Breast epithelium (tissue), 4 donors: ENCODE data around the gene SLC26A4. TPM values are rescaled to one million over a fixed set of nuclear protein-coding genes. Genes with fewer than 3 reads are reported as not detected.

Experiments
- DNase-seq, 2 donors: peaks; one replicate each; pipeline ENCODE4 v3.0.0-alpha.2; 2019; ENCODE audit warnings: low spot score in 2 of 2
- H3K27ac ChIP-seq, 2 donors: fragments of 200-600 bp; sonication (generic) in 1 of 2; one replicate each; pipeline ENCODE4 v1.5.1; 2016 to 2019; ENCODE audit warnings: mild to moderate bottlenecking in 1 of 2
- H3K27me3 ChIP-seq, 2 donors: fragments of 200-600 bp; sonication (generic) in 1 of 2; one replicate each; pipeline versions ENCODE4 v1.5.1 to v1.6.0; 2017 to 2019; ENCODE audit warnings: control low read depth in 1 of 2, mild to moderate bottlenecking in 1 of 2
- H3K36me3 ChIP-seq: fragments of 200-600 bp; one replicate; pipeline ENCODE4 v1.5.1; 2019
- H3K4me1 ChIP-seq, 2 donors: fragments of 200-600 bp; sonication (generic); one replicate each; pipeline ENCODE4 v1.5.1; 2016 to 2019; ENCODE audit warnings: control low read depth in 1 of 2
- H3K4me3 ChIP-seq, 3 donors: fragments of 200-600 bp; sonication (generic); 1 replicate in 2 of 3; 2 replicates in 1 of 3; pipeline ENCODE4 v1.5.1; 2016 to 2019; ENCODE audit warnings: mild to moderate bottlenecking in 3 of 3, moderate library complexity in 2 of 3
- H3K9me3 ChIP-seq, 2 donors: fragments of 200-600 bp; sonication (generic) in 1 of 2; one replicate each; pipeline ENCODE4 v1.5.1; 2016 to 2019; ENCODE audit warnings: control low read depth in 1 of 2
- POLR2A ChIP-seq: fragments of 450-650 bp; IDR thresholded peaks from one replicate; pipeline ENCODE4 v1.6.1; 2016; ENCODE audit warnings: antibody characterized with exemption, mild to moderate bottlenecking, moderate library complexity
- POLR2AphosphoS5 ChIP-seq, 3 donors: sonication (generic); formaldehyde crosslinking; IDR thresholded peaks; one replicate each; pipeline ENCODE4 v1.6.1; 2017; ENCODE audit warnings: antibody characterized with exemption in 3 of 3
- intact Hi-C: fragments of 100-400 bp; cut with DNase I; formaldehyde crosslinking; loops from one replicate; pipeline ENCODE4 v1.15.1; 2023; ENCODE audit warnings: low total_unique reads
- total RNA-seq, 3 donors: library from RNA; depleted of rRNA; stranded (reverse); fragments of >200 nt; gene quantifications; one replicate each; pipeline ENCODE4 v1.1.0, GENCODE V29; 2016
- TF ChIP-seq, protein P1 (sequence below), 3 donors: fragments of 450-650 bp; IDR thresholded peaks; one replicate each; pipeline ENCODE4 v1.5.1; 2016 to 2017; ENCODE audit warnings: antibody characterized with exemption in 3 of 3, mild to moderate bottlenecking in 3 of 3, moderate library complexity in 3 of 3

The SLC26A4 gene
- total RNA-seq, 3 donors from 2014 or later, result 0.44 to 1.3 (median 0.48) TPM

DNA sequence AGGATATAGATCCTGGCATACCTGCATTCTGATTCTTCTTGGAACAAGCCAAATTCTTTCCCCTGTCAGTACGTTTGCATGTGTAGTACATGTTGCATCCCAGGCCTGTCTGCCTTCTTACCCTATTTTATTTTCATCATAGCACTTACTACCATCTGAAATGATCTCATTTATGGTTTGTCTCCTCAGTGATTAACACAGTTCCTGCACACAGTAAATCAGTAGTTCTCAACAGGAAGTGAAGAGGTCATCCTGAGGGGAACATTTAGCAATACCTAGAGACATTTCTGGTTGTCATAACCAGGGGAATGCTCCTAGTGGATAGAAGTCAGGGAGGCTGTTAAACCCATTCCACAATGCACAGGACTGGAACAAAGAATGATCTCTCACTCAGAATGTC lies 38.2 kb upstream of the SLC26A4 start:
- TF ChIP-seq POLR2AphosphoS5 (IDR thresholded peaks at IDR 0.05) (no peak), POLR2A (no peak)
- TF ChIP-seq, protein P1, sequence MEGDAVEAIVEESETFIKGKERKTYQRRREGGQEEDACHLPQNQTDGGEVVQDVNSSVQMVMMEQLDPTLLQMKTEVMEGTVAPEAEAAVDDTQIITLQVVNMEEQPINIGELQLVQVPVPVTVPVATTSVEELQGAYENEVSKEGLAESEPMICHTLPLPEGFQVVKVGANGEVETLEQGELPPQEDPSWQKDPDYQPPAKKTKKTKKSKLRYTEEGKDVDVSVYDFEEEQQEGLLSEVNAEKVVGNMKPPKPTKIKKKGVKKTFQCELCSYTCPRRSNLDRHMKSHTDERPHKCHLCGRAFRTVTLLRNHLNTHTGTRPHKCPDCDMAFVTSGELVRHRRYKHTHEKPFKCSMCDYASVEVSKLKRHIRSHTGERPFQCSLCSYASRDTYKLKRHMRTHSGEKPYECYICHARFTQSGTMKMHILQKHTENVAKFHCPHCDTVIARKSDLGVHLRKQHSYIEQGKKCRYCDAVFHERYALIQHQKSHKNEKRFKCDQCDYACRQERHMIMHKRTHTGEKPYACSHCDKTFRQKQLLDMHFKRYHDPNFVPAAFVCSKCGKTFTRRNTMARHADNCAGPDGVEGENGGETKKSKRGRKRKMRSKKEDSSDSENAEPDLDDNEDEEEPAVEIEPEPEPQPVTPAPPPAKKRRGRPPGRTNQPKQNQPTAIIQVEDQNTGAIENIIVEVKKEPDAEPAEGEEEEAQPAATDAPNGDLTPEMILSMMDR (IDR thresholded peaks at IDR 0.05), result no peak
- no peak overlapping the region for H3K27ac ChIP-seq
- no peaks in the 10 kb centered on the region for H3K27me3 ChIP-seq
- H3K4me3 ChIP-seq, result no peak overlapping the region
- no peaks in the 10 kb centered on the region for H3K9me3 ChIP-seq
- H3K36me3 ChIP-seq, result no peaks in the 10 kb centered on the region
- intact Hi-C loops, result no loop called here
- no peaks in the 10 kb centered on the region for H3K4me1 ChIP-seq
- no peak for DNase-seq

DNA sequence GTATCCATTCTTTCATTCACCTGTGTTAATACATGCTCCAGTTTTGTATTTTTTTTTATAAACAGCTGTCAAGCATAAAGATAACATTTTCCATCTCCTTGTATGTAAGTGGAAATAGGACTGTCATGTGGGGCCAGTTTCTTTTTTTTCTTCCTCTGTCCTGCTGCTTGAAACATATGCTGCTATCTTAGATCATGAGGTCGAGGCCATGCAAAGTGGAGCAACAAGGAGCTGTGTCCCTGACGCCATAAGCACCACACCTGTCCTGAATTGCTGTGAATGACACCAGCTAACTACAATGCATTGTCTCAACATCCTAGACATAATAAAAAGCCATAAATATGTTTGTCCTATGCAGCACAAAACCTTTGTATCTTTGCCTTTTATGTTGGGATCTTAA lies 37.7 kb upstream of the SLC26A4 start:
- no peak overlapping the region for H3K4me3 ChIP-seq
- TF ChIP-seq POLR2AphosphoS5 (IDR thresholded peaks at IDR 0.05) (no peak), POLR2A (no peak)
- TF ChIP-seq, protein P1 (IDR thresholded peaks at IDR 0.05), result no peak

DNA sequence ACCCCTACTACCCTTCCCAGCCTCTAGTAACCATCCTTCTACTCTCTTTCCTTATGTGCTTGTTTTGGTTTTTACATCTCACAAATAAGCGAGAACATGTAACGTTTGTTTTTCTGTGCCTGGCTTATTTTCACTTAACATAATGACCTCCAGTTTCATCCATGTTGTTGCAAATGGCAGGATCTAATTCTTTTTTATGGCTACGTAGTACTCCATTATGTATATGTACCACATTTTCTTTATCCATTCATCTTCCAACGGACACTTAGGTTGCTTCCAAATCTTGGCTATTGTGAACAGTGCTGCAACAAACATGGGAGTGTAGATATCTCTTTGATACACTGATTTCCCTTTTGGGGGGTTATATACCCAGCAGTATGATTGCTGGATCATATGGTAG lies 33.6 kb upstream of the SLC26A4 start:
- no peaks in the 10 kb centered on the region for H3K4me1 ChIP-seq
- DNase-seq, result no peak
- no peaks in the 10 kb centered on the region for H3K9me3 ChIP-seq
- no peak overlapping the region for H3K4me3 ChIP-seq
- H3K27me3 ChIP-seq, result no peaks in the 10 kb centered on the region
- intact Hi-C loops, result no loop called here
- no peaks in the 10 kb centered on the region for H3K36me3 ChIP-seq
- TF ChIP-seq, protein P1 (IDR thresholded peaks at IDR 0.05), result no peak
- no peak for TF ChIP-seq POLR2AphosphoS5 (IDR thresholded peaks at IDR 0.05)
- TF ChIP-seq POLR2A, result no peak
- no peak overlapping the region for H3K27ac ChIP-seq

More for the DNA sequence above, 37.7 kb upstream of the SLC26A4 start:
- Histone ChIP-seq H3K27me3 (no peaks in the 10 kb centered on the region), H3K27ac (no peak overlapping the region), H3K36me3 (no peaks in the 10 kb centered on the region), H3K9me3 (no peaks in the 10 kb centered on the region), H3K4me1 (no peaks in the 10 kb centered on the region)
- intact Hi-C loops, result no loop called here
- DNase-seq, result no peak

DNA sequence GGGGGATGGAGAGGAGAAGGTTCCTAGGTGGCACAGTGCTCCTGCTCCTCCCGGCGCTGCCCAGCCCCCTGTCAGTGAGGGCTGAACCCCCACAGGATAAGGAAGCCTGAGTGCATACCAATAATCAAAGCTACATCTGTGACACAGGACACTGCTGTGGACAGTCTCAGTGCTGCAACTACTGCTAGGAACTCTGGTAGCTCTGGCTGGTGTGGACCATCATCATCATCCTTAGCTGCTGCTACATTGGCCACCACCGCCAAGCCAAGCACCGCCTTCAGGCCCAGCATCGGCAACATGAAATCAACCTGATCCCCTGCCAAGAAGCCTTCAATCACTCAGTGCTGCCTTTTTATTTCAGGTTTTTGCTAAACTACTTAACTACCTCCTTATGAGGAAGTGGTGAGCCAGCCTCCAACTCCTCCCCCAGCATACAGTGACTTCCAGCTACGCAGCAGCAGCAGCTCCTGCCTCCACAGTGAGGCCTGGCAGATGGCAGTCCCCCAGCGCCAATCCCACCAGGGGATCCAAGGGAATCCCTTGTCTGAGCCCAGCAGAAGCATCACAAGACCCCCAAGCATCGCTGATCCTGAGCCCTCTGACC lies 32.1 kb upstream of the SLC26A4 start:
- Histone ChIP-seq H3K27ac (no peak overlapping the region), H3K4me1 (no peaks in the 10 kb centered on the region), H3K36me3 (no peaks in the 10 kb centered on the region), H3K27me3 (no peaks in the 10 kb centered on the region), H3K9me3 (no peaks in the 10 kb centered on the region), H3K4me3 (no peak overlapping the region)
- intact Hi-C loops, result no loop called here
- TF ChIP-seq POLR2AphosphoS5 (IDR thresholded peaks at IDR 0.05) (no peak), POLR2A (no peak)
- TF ChIP-seq, protein P1 (IDR thresholded peaks at IDR 0.05), result no peak
- DNase-seq, result no peak

DNA sequence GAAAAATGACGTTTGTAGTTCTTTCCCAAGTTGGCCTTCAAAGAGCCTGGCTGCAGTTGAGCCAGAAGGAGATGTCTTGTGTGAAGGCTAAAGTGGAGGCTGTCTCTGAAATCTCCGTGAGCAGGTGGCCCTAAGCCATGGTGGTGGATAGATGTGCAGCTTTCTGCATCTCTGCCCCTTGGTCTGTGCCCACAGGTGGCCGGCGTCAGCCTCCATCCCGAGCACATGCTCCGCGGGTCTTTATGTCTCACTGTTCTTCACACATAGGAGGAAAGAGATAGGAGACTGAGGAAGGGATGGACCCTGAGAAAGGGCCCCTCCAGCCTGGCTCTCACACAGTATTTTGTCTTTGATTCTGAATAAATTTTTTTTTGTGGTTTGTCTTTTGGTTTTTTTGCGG lies 30.3 kb upstream of the SLC26A4 start:
- no peaks in the 10 kb centered on the region for H3K9me3 ChIP-seq
- no peak overlapping the region for H3K4me3 ChIP-seq
- TF ChIP-seq POLR2A, result no peak
- no peak for TF ChIP-seq POLR2AphosphoS5 (IDR thresholded peaks at IDR 0.05)
- TF ChIP-seq, protein P1 (IDR thresholded peaks at IDR 0.05), result no peak
- H3K36me3 ChIP-seq, result no peaks in the 10 kb centered on the region
- H3K4me1 ChIP-seq, result no peaks in the 10 kb centered on the region
- no peaks in the 10 kb centered on the region for H3K27me3 ChIP-seq
- DNase-seq, result no peak
- no peak overlapping the region for H3K27ac ChIP-seq
- intact Hi-C loops, result no loop called here
